Measurements from ENCODE around the gene ATP13A4. TPM values are rescaled to one million over a fixed set of nuclear protein-coding genes. Genes with fewer than 3 reads are reported as not detected.

Gene ATP13A4
- total RNA-seq, 1 donor = not detected

DNA sequence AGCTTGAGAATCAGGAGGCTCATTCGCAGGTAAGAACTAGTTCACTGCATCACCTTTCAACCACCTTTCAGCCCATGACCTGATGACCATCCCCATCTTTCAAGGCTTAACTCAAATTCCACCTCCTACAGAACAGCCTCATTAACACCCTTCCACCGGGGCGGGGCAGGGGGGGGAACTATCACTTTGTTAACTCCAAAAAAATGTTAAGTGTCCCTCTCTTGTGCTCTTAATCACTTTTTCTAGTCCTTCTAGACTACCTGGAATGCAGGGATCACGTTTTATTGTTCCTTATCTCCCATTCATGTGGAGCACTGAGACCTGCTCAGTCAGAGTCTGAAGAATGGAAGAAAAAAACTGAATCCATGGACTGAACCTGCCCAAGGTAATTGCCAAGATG lies 51.8 kb downstream of the ATP13A4 start:
- H3K27me3 ChIP-seq (ENCODE audit: insufficient read depth, low read length) = no peaks in the 10 kb centered on the region
- DNase-seq (ENCODE audit: insufficient read length, low spot score, missing footprints) = no peak

DNA sequence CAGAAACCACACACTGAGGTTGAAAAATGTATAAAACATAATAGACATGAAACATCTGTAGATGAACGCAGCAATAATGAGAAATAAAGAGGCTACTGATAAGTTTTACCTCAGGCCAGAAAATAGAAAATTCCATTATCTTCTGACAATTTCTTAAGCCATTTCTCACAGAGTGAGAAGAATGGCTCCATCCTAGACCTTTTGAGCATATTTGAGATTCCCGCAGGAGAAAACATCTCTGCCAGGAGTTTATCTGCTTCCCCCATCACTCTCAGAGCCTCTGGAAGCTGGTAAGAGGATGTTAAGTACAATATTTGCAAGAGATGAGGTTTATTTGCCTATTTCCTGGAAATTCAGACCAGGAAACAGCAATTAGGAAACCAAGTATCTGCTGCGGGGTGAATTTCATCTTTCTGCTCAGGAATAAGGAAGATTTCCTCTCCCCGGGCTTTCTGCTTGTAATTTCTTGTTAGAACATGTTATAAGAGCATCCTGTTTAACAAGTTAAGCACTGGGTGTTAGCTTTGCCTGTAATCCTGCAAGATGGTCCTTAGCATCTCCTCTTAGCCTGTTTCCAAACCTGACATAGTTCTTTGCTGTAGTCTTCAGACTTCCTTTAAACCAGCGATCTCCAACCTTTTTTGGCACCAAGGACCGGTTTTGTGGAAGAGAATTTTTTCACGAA lies 54.8 kb downstream of the ATP13A4 start:
- no peaks in the 10 kb centered on the region for H4K20me1 ChIP-seq (ENCODE audit: insufficient read depth, low read length)
- no peak overlapping the region for H2AFZ ChIP-seq (ENCODE audit: low read length)
- TF ChIP-seq, protein P1, sequence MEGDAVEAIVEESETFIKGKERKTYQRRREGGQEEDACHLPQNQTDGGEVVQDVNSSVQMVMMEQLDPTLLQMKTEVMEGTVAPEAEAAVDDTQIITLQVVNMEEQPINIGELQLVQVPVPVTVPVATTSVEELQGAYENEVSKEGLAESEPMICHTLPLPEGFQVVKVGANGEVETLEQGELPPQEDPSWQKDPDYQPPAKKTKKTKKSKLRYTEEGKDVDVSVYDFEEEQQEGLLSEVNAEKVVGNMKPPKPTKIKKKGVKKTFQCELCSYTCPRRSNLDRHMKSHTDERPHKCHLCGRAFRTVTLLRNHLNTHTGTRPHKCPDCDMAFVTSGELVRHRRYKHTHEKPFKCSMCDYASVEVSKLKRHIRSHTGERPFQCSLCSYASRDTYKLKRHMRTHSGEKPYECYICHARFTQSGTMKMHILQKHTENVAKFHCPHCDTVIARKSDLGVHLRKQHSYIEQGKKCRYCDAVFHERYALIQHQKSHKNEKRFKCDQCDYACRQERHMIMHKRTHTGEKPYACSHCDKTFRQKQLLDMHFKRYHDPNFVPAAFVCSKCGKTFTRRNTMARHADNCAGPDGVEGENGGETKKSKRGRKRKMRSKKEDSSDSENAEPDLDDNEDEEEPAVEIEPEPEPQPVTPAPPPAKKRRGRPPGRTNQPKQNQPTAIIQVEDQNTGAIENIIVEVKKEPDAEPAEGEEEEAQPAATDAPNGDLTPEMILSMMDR (IDR thresholded peaks at IDR 0.05; ENCODE audit: extremely low read depth, low read depth, low read length) = no peak
- H3K4me1 ChIP-seq (ENCODE audit: insufficient read depth, low read length) = no peaks in the 10 kb centered on the region
- H3K27ac ChIP-seq (ENCODE audit: low read depth, low read length) = no peak overlapping the region
- no peak overlapping the region for H3K4me3 ChIP-seq (ENCODE audit: insufficient read depth, low read length)
- H3K4me2 ChIP-seq (ENCODE audit: insufficient read depth, low read length) = no peak overlapping the region
- no peaks in the 10 kb centered on the region for H3K36me3 ChIP-seq (ENCODE audit: insufficient read depth, low read length)
- DNase-seq (ENCODE audit: insufficient read length, low spot score, missing footprints) = no peak
- H3K27me3 ChIP-seq (ENCODE audit: insufficient read depth, low read length) = no peaks in the 10 kb centered on the region
- no peaks in the 10 kb centered on the region for H3K9me3 ChIP-seq (ENCODE audit: low read depth, low read length)
- H3K79me2 ChIP-seq (ENCODE audit: insufficient read depth, low read length) = no peaks in the 10 kb centered on the region

More for the DNA sequence above, 51.8 kb downstream of the ATP13A4 start:
- no peaks in the 10 kb centered on the region for H4K20me1 ChIP-seq (ENCODE audit: insufficient read depth, low read length)
- H2AFZ ChIP-seq (ENCODE audit: low read length) = no peak overlapping the region
- no peak overlapping the region for H3K4me2 ChIP-seq (ENCODE audit: insufficient read depth, low read length)
- H3K4me3 ChIP-seq (ENCODE audit: insufficient read depth, low read length) = no peak overlapping the region
- no peaks in the 10 kb centered on the region for H3K79me2 ChIP-seq (ENCODE audit: insufficient read depth, low read length)
- no peaks in the 10 kb centered on the region for H3K9me3 ChIP-seq (ENCODE audit: low read depth, low read length)
- H3K4me1 ChIP-seq (ENCODE audit: insufficient read depth, low read length) = no peaks in the 10 kb centered on the region
- H3K27ac ChIP-seq (ENCODE audit: low read depth, low read length) = no peak overlapping the region
- H3K36me3 ChIP-seq (ENCODE audit: insufficient read depth, low read length) = no peaks in the 10 kb centered on the region
- TF ChIP-seq, protein P1 (IDR thresholded peaks at IDR 0.05; ENCODE audit: extremely low read depth, low read depth, low read length) = no peak

DNA sequence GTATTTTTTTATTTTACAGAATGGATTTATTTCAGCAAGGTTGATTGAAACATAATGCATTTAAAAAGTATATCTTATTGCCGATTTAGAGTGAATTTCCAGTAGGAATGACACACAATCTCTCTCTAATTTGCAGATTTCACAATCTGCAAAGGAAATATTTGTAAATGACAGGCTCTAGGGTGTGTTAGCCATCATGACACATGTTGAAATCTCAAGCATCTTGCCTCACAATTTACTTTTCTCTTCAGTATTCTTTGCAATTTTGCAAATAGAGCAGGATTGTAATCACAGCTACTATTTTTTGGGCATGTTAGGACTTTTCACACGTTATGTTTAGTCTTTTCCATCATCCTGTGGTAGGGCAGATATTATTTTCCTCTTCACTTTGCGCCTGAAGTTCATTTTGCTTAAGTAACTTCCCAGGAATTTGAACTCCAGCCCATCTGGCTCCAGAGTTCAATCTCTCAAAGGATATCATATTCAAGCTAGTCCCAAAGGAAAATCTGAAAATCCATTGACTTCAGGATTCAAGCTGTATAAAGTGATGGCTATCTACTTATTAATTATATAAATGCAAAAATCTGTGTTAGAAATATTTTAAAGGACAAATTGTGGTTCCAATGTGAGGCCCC lies 55.4 kb downstream of the ATP13A4 start:
- no peak for DNase-seq (ENCODE audit: insufficient read length, low spot score, missing footprints)
- Histone ChIP-seq H3K36me3 (ENCODE audit: insufficient read depth, low read length) (no peaks in the 10 kb centered on the region), H3K27me3 (ENCODE audit: insufficient read depth, low read length) (no peaks in the 10 kb centered on the region), H4K20me1 (ENCODE audit: insufficient read depth, low read length) (no peaks in the 10 kb centered on the region), H3K27ac (ENCODE audit: low read depth, low read length) (no peak overlapping the region), H3K79me2 (ENCODE audit: insufficient read depth, low read length) (no peaks in the 10 kb centered on the region), H3K4me3 (ENCODE audit: insufficient read depth, low read length) (no peak overlapping the region), H3K4me1 (ENCODE audit: insufficient read depth, low read length) (no peaks in the 10 kb centered on the region), H3K4me2 (ENCODE audit: insufficient read depth, low read length) (no peak overlapping the region), H3K9me3 (ENCODE audit: low read depth, low read length) (no peaks in the 10 kb centered on the region), H2AFZ (ENCODE audit: low read length) (no peak overlapping the region)
- TF ChIP-seq, protein P1 (IDR thresholded peaks at IDR 0.05; ENCODE audit: extremely low read depth, low read depth, low read length) = no peak

DNA sequence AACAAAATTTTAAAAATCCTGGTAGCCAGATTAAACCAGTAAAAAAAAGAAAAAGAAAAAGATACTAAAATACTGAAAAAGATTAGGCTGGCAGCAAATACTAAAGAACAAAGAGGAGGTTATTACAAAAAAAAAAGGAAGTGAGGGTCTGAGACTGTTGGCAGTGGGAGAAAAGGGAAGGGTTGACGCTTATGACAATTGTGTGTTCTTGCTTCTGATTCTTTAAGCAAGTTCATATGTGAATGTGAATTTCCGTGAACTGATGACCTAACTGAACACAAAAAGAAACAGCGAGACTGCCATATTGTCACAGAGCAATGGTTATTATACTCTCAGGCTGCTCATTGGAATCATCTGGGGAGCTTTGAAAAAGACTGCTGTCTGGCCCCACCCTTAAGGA lies 56.5 kb downstream of the ATP13A4 start:
- no peaks in the 10 kb centered on the region for H3K36me3 ChIP-seq (ENCODE audit: insufficient read depth, low read length)
- no peak overlapping the region for H3K4me2 ChIP-seq (ENCODE audit: insufficient read depth, low read length)
- H3K4me1 ChIP-seq (ENCODE audit: insufficient read depth, low read length) = no peaks in the 10 kb centered on the region
- H3K4me3 ChIP-seq (ENCODE audit: insufficient read depth, low read length) = no peak overlapping the region
- H3K9me3 ChIP-seq (ENCODE audit: low read depth, low read length) = no peaks in the 10 kb centered on the region
- no peaks in the 10 kb centered on the region for H4K20me1 ChIP-seq (ENCODE audit: insufficient read depth, low read length)
- no peaks in the 10 kb centered on the region for H3K79me2 ChIP-seq (ENCODE audit: insufficient read depth, low read length)
- TF ChIP-seq, protein P1 (IDR thresholded peaks at IDR 0.05; ENCODE audit: extremely low read depth, low read depth, low read length) = no peak
- no peak overlapping the region for H2AFZ ChIP-seq (ENCODE audit: low read length)
- H3K27me3 ChIP-seq (ENCODE audit: insufficient read depth, low read length) = no peaks in the 10 kb centered on the region
- no peak overlapping the region for H3K27ac ChIP-seq (ENCODE audit: low read depth, low read length)
- DNase-seq (ENCODE audit: insufficient read length, low spot score, missing footprints) = no peak

All from osteoblast (primary cell).